ENCODE measurements around the gene TMEM74B. TPM values are rescaled to one million over a fixed set of nuclear protein-coding genes. Genes with fewer than 3 reads are reported as not detected.

The TMEM74B gene
- total and polyA plus RNA-seq, 12 donors, result 1.5 to 17.5 (median 2.4) TPM

DNA sequence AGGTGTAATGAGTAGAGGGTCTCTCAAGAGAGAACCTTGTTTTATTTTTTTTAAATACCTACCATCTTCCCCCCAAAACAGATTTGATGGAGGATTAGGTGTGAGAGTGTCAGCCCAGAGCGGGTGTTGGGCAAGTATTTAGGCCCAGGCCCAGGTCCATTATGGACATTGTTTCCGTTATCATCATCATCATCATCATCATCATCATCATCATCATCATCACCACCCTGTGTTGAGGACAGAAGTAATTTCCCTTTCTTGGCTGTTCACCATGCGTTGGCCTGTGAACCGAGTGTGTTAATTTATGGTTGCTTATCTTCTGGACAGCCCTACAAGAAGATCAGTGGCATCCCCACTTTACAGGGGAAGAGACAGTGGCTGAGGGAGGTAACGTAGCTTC is 37.8 kb downstream of the TMEM74B start:
- WGBS, 2 donors, result 91 to 93% methylated on average over 5 of the region's 5 CpGs

DNA sequence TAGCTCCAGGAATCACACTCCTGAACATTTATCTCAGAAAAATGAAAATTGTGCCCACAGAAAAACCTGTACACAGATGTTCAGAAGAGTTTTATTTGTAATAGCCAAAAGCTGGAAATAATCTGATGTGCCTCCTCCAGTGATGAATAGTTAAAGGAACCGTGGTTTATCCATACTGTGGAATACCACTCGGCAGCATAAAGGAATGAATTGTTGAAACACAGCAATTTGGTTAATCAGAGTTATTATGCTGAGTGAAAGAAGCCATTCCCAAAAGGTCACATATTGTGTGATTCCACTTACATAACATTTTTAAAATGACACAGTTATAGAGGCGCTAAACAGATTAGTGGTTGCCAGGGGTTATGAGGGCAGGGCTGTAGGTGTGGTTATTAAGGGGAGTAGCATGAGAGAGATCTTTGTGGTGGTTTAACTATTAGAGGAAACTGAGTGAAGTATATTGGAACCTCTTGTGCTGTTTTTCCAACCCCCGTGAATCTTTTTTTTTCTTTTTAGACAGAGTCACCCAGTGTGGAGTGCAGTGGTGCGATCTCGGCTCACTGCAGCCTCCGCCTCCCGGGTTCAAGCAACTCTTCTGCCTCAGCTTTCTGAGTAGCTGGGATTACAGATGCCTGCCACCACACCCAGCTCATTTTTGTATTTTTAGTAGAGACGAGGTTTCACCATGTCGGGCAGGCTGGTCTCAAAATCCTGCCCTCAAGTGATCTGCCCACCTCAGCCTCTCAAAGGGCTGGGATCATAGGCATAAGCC is 40.2 kb downstream of the TMEM74B start:
- DNase-seq (no peak), ATAC-seq (peak in 4 of 8 donors; percentile 55 to 62 (median 60))
- no peaks in the 10 kb centered on the region for H3K9me3 ChIP-seq
- TF ChIP-seq, protein P1, sequence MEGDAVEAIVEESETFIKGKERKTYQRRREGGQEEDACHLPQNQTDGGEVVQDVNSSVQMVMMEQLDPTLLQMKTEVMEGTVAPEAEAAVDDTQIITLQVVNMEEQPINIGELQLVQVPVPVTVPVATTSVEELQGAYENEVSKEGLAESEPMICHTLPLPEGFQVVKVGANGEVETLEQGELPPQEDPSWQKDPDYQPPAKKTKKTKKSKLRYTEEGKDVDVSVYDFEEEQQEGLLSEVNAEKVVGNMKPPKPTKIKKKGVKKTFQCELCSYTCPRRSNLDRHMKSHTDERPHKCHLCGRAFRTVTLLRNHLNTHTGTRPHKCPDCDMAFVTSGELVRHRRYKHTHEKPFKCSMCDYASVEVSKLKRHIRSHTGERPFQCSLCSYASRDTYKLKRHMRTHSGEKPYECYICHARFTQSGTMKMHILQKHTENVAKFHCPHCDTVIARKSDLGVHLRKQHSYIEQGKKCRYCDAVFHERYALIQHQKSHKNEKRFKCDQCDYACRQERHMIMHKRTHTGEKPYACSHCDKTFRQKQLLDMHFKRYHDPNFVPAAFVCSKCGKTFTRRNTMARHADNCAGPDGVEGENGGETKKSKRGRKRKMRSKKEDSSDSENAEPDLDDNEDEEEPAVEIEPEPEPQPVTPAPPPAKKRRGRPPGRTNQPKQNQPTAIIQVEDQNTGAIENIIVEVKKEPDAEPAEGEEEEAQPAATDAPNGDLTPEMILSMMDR (IDR thresholded peaks at IDR 0.05), result no peak
- peaks cover 0 to 18% (median 5%) of the 10 kb centered on the region in 9 donors for H3K4me1 ChIP-seq
- no peak overlapping the region for H3K27ac ChIP-seq
- intact Hi-C loops (cut with DNase I), result no loop called here
- H3K27me3 ChIP-seq, result no peaks in the 10 kb centered on the region
- H3K36me3 ChIP-seq, result peaks cover 0 to 98% (median 18%) of the 10 kb centered on the region in 9 donors
- 82 to 84% methylated on average over 10 of the region's 10 CpGs for WGBS, 2 donors
- H3K4me3 ChIP-seq, result no peak overlapping the region

More for the DNA sequence above, 37.8 kb downstream of the TMEM74B start:
- H3K4me1 ChIP-seq, result peaks cover 0 to 18% (median 5%) of the 10 kb centered on the region in 9 donors
- no peak overlapping the region for H3K27ac ChIP-seq
- TF ChIP-seq, protein P1 (IDR thresholded peaks at IDR 0.05), result no peak
- DNase-seq, result no peak
- intact Hi-C loops (cut with DNase I), result no loop called here
- no peak for ATAC-seq
- peaks cover 0 to 97% (median 10%) of the 10 kb centered on the region in 9 donors for H3K36me3 ChIP-seq
- no peak overlapping the region for H3K4me3 ChIP-seq
- no peaks in the 10 kb centered on the region for H3K27me3 ChIP-seq
- no peaks in the 10 kb centered on the region for H3K9me3 ChIP-seq

DNA sequence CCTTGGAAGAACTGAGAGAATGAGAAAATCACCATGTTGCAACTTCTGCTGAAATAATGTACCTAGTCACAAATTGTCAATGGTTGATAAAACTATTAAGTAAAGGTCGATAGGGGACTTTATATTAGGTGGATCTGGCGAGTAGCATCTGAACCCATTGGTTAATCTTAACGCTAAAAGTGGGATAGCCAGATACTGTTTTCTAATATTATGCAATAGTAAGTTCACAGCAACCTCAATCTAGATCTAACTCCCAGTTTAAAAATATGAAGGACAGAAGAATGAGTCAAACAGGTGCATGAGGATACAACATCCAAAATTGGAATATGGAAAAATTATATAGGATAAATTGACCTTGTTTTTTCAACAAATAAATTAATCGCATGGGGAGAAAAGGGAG is 47.5 kb downstream of the TMEM74B start:
- Histone ChIP-seq H3K27me3 (no peaks in the 10 kb centered on the region), H3K4me3 (no peak overlapping the region), H3K27ac (no peak overlapping the region), H3K36me3 (peaks cover 0 to 93% (median 48%) of the 10 kb centered on the region in 9 donors), H3K9me3 (peaks cover 0 to 9% (median 0%) of the 10 kb centered on the region in 11 donors), H3K4me1 (no peaks in the 10 kb centered on the region)
- 81 to 84% methylated on average over 4 of the region's 4 CpGs for whole genome bisulfite sequencing, 2 donors
- intact Hi-C loops (cut with DNase I), result no loop called here
- TF ChIP-seq, protein P1 (IDR thresholded peaks at IDR 0.05), result no peak
- ATAC-seq, result no peak
- DNase-seq, result no peak

DNA sequence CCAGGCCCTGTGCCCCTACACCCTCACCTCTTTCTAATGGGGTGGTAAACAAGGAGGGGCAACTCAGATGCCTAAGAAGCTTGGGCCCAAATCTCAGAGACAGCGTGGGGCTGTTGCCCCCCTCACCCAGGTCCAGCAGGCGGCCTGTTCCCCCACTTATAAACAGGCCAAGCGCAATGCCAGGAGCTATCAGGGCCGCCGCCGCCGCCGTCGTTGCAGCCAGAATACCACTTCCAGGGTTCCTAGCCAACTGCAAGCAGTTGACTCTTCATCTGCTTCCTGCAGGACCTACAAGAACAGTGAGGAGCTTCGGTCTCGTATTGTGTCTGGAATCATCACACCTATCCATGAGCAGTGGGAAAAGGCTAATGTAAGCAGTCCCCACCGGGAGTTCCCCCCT is 49.9 kb downstream of the TMEM74B start:
- TF ChIP-seq, protein P1 (IDR thresholded peaks at IDR 0.05), result no peak
- intact Hi-C loops (cut with DNase I), result no loop called here
- WGBS, 2 donors, result 92 to 93% methylated on average over 12 of the region's 12 CpGs

More for the DNA sequence above, 49.9 kb downstream of the TMEM74B start:
- peaks cover 0 to 9% (median 0%) of the 10 kb centered on the region in 11 donors for H3K9me3 ChIP-seq
- no peak overlapping the region for H3K27ac ChIP-seq
- ATAC-seq (no peak), DNase-seq (no peak)
- peaks cover 0 to 94% (median 70%) of the 10 kb centered on the region in 9 donors for H3K36me3 ChIP-seq
- H3K4me3 ChIP-seq, result no peak overlapping the region
- H3K4me1 ChIP-seq, result peaks cover 0 to 16% (median 0%) of the 10 kb centered on the region in 9 donors
- H3K27me3 ChIP-seq, result no peaks in the 10 kb centered on the region
